ENCODE data around the gene IMMT.
"Not testable (repeated sequence)": the region's sequence is repeated elsewhere in the genome, so short reads cannot be mapped to it uniquely, and the experiment has no call there.

Gene IMMT

GRCh38 chr2:86234563-86235131, 39.4 kb upstream of the IMMT start:
- Histone ChIP-seq H3K36me3 (ENCODE audit: insufficient read depth, low read length) (no peaks in the 10 kb centered on the region), H3K4me3 (ENCODE audit: low read length) (no peak overlapping the region), H3K4me2 (ENCODE audit: low read length) (no peak overlapping the region), H3K4me1 (ENCODE audit: control insufficient read depth, insufficient read depth, low read length) (no peaks in the 10 kb centered on the region), H3K9me3 (replicated peaks; ENCODE audit: low read length) (no peaks in the 10 kb centered on the region), H3K9ac (ENCODE audit: low read depth, low read length) (no peak overlapping the region), H3K27me3 (ENCODE audit: control insufficient read depth, insufficient read depth, low read length) (peaks cover 46% of the 10 kb centered on the region)

GRCh38 chr2:86233436-86233835, 38.2 kb upstream of the IMMT start:
- no peak overlapping the region for H3K4me2 ChIP-seq (ENCODE audit: low read length)

GRCh38 chr2:86232910-86233309, 37.6 kb upstream of the IMMT start:
- H3K36me3 ChIP-seq (ENCODE audit: insufficient read depth, low read length): no peaks in the 10 kb centered on the region
- no peaks in the 10 kb centered on the region for H3K4me1 ChIP-seq (ENCODE audit: control insufficient read depth, insufficient read depth, low read length)
- H3K4me2 ChIP-seq (ENCODE audit: low read length): no peak overlapping the region
- H3K9ac ChIP-seq (ENCODE audit: low read depth, low read length): no peak overlapping the region
- no peaks in the 10 kb centered on the region for H3K9me3 ChIP-seq (replicated peaks; ENCODE audit: low read length)
- H3K27me3 ChIP-seq (ENCODE audit: control insufficient read depth, insufficient read depth, low read length): peaks cover 41% of the 10 kb centered on the region
- no peak overlapping the region for H3K4me3 ChIP-seq (ENCODE audit: low read length)

More at GRCh38 chr2:86233436-86233835, 38.2 kb upstream of the IMMT start:
- Histone ChIP-seq H3K9me3 (replicated peaks; ENCODE audit: low read length) (no peaks in the 10 kb centered on the region), H3K4me1 (ENCODE audit: control insufficient read depth, insufficient read depth, low read length) (no peaks in the 10 kb centered on the region), H3K4me3 (ENCODE audit: low read length) (no peak overlapping the region), H3K9ac (ENCODE audit: low read depth, low read length) (no peak overlapping the region), H3K27me3 (ENCODE audit: control insufficient read depth, insufficient read depth, low read length) (peaks cover 42% of the 10 kb centered on the region), H3K36me3 (ENCODE audit: insufficient read depth, low read length) (no peaks in the 10 kb centered on the region)

GRCh38 chr2:86232373-86232784, 37.1 kb upstream of the IMMT start:
- Histone ChIP-seq H3K4me3 (ENCODE audit: low read length) (no peak overlapping the region), H3K27me3 (ENCODE audit: control insufficient read depth, insufficient read depth, low read length) (peaks cover 44% of the 10 kb centered on the region), H3K36me3 (ENCODE audit: insufficient read depth, low read length) (no peaks in the 10 kb centered on the region), H3K9ac (ENCODE audit: low read depth, low read length) (no peak overlapping the region), H3K4me1 (ENCODE audit: control insufficient read depth, insufficient read depth, low read length) (no peaks in the 10 kb centered on the region), H3K9me3 (replicated peaks; ENCODE audit: low read length) (no peaks in the 10 kb centered on the region), H3K4me2 (ENCODE audit: low read length) (no peak overlapping the region)

- Histone ChIP-seq H3K4me2 (ENCODE audit: low read length) (no peak overlapping the region), H3K4me3 (ENCODE audit: low read length) (no peak overlapping the region), H3K36me3 (ENCODE audit: insufficient read depth, low read length) (no peaks in the 10 kb centered on the region), H3K27me3 (ENCODE audit: control insufficient read depth, insufficient read depth, low read length) (peaks cover 44% of the 10 kb centered on the region), H3K9me3 (replicated peaks; ENCODE audit: low read length) (no peaks in the 10 kb centered on the region), H3K4me1 (ENCODE audit: control insufficient read depth, insufficient read depth, low read length) (no peaks in the 10 kb centered on the region), H3K9ac (ENCODE audit: low read depth, low read length) (no peak overlapping the region)
Measured at GRCh38 chr2:86231680-86232372, 36.6 kb upstream of the IMMT start.

- no peak overlapping the region for H3K4me2 ChIP-seq (ENCODE audit: low read length)
- H3K4me1 ChIP-seq (ENCODE audit: control insufficient read depth, insufficient read depth, low read length): no peaks in the 10 kb centered on the region
- no peak overlapping the region for H3K4me3 ChIP-seq (ENCODE audit: low read length)
- H3K9ac ChIP-seq (ENCODE audit: low read depth, low read length): no peak overlapping the region
- no peaks in the 10 kb centered on the region for H3K36me3 ChIP-seq (ENCODE audit: insufficient read depth, low read length)
- H3K27me3 ChIP-seq (ENCODE audit: control insufficient read depth, insufficient read depth, low read length): peaks cover 44% of the 10 kb centered on the region
- no peaks in the 10 kb centered on the region for H3K9me3 ChIP-seq (replicated peaks; ENCODE audit: low read length)
Measured at GRCh38 chr2:86230961-86231360, 35.7 kb upstream of the IMMT start.

GRCh38 chr2:86229221-86229620, 34.0 kb upstream of the IMMT start:
- H3K9me3 ChIP-seq (replicated peaks; ENCODE audit: low read length): no peaks in the 10 kb centered on the region
- H3K4me1 ChIP-seq (ENCODE audit: control insufficient read depth, insufficient read depth, low read length): peaks cover 9% of the 10 kb centered on the region
- H3K4me3 ChIP-seq (ENCODE audit: low read length): no peak overlapping the region
- no peak overlapping the region for H3K4me2 ChIP-seq (ENCODE audit: low read length)
- H3K36me3 ChIP-seq (ENCODE audit: insufficient read depth, low read length): no peaks in the 10 kb centered on the region
- no peak overlapping the region for H3K9ac ChIP-seq (ENCODE audit: low read depth, low read length)
- H3K27me3 ChIP-seq (ENCODE audit: control insufficient read depth, insufficient read depth, low read length): peaks cover 33% of the 10 kb centered on the region

- not testable (repeated sequence) for H3K9ac ChIP-seq (ENCODE audit: low read depth, low read length); H3K4me2 ChIP-seq (ENCODE audit: low read length); H3K4me3 ChIP-seq (ENCODE audit: low read length); H3K36me3 ChIP-seq (ENCODE audit: insufficient read depth, low read length); H3K9me3 ChIP-seq (replicated peaks; ENCODE audit: low read length)
- Histone ChIP-seq H3K4me1 (ENCODE audit: control insufficient read depth, insufficient read depth, low read length) (peaks cover 12% of the 10 kb centered on the region), H3K27me3 (ENCODE audit: control insufficient read depth, insufficient read depth, low read length) (peaks cover 30% of the 10 kb centered on the region)
Measured at GRCh38 chr2:86228574-86228973, 33.3 kb upstream of the IMMT start.

GRCh38 chr2:86227685-86228084, 32.4 kb upstream of the IMMT start:
- no peaks in the 10 kb centered on the region for H3K36me3 ChIP-seq (ENCODE audit: insufficient read depth, low read length)

GRCh38 chr2:86226636-86227520, 31.6 kb upstream of the IMMT start:
- H3K4me1 ChIP-seq (ENCODE audit: control insufficient read depth, insufficient read depth, low read length): peaks cover 22% of the 10 kb centered on the region

More at GRCh38 chr2:86227685-86228084, 32.4 kb upstream of the IMMT start:
- Histone ChIP-seq H3K9me3 (replicated peaks; ENCODE audit: low read length) (no peaks in the 10 kb centered on the region), H3K4me2 (ENCODE audit: low read length) (no peak overlapping the region), H3K27me3 (ENCODE audit: control insufficient read depth, insufficient read depth, low read length) (peaks cover 23% of the 10 kb centered on the region), H3K9ac (ENCODE audit: low read depth, low read length) (no peak overlapping the region), H3K4me3 (ENCODE audit: low read length) (no peak overlapping the region), H3K4me1 (ENCODE audit: control insufficient read depth, insufficient read depth, low read length) (peaks cover 21% of the 10 kb centered on the region)

GRCh38 chr2:86226070-86226469, 30.8 kb upstream of the IMMT start:
- H3K9ac ChIP-seq (ENCODE audit: low read depth, low read length): no peak overlapping the region
- peaks cover 19% of the 10 kb centered on the region for H3K27me3 ChIP-seq (ENCODE audit: control insufficient read depth, insufficient read depth, low read length)
- no peak overlapping the region for H3K4me2 ChIP-seq (ENCODE audit: low read length)
- no peak overlapping the region for H3K4me3 ChIP-seq (ENCODE audit: low read length)
- no peaks in the 10 kb centered on the region for H3K36me3 ChIP-seq (ENCODE audit: insufficient read depth, low read length)
- H3K4me1 ChIP-seq (ENCODE audit: control insufficient read depth, insufficient read depth, low read length): peaks cover 22% of the 10 kb centered on the region
- no peaks in the 10 kb centered on the region for H3K9me3 ChIP-seq (replicated peaks; ENCODE audit: low read length)

More at GRCh38 chr2:86226636-86227520, 31.6 kb upstream of the IMMT start:
- H3K4me2 ChIP-seq (ENCODE audit: low read length): no peak overlapping the region
- peaks cover 22% of the 10 kb centered on the region for H3K27me3 ChIP-seq (ENCODE audit: control insufficient read depth, insufficient read depth, low read length)
- H3K9ac ChIP-seq (ENCODE audit: low read depth, low read length): no peak overlapping the region
- no peak overlapping the region for H3K4me3 ChIP-seq (ENCODE audit: low read length)
- no peaks in the 10 kb centered on the region for H3K36me3 ChIP-seq (ENCODE audit: insufficient read depth, low read length)
- H3K9me3 ChIP-seq (replicated peaks; ENCODE audit: low read length): no peaks in the 10 kb centered on the region

Data from skeletal muscle satellite cell (primary cell).